HG03558 (cell line): ENCODE results near the gene EFCAB8.
"Not testable (repeated sequence)": the region's sequence is repeated elsewhere in the genome, so short reads cannot be mapped to it uniquely, and the experiment has no call there.

ENCODE experiments used
- ATAC-seq: cut with Tn5 transposase; IDR thresholded peaks from one replicate; pipeline ENCODE4 v1.9.1; 2021; ENCODE audit warnings: moderate number of reproducible peaks; ENCODE audit not compliant: unreplicated experiment; ENCODE audit errors: extremely low read depth

EFCAB8 gene

DNA sequence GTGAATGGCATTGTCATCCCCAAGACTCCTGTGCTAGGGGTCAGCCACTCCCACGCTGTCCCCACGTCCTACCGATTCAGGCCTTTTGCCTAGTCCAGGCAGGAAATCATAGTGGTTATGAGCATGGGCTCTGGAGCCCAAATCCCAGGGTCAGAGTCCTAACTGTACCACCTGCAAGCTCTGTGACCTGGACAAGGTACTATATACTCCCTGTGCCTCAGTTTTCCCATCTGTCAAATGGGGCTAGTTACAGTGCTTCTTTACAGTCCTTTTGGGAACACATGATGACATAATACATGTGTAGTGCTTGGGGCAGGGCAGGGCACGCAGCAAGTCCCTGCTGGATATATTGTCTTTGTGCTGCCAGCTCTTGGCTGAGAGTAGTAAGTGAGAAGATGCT lies 27.2 kb downstream of the EFCAB8 start:
- ATAC-seq, result no peak

DNA sequence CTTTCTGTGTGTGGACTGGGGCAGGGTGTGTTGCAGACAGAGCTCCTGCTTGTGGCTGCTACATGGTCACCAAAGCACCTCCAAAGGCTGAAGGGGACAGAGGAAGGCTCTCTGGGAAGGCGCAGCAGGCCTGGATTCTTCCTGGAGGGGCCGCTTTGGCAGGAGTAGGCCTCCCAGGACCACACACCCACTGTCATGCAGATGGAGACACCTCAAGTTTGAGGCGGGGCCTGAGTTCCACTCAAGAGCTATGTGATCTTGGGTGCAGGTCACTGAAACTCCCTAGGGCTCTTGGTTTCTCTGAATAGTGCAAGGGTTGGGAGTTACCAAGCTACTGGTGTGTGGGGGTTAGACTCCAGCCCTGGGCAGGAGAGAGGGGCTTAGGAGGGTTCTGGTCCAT lies 27.9 kb downstream of the EFCAB8 start:
- ATAC-seq, result no peak

DNA sequence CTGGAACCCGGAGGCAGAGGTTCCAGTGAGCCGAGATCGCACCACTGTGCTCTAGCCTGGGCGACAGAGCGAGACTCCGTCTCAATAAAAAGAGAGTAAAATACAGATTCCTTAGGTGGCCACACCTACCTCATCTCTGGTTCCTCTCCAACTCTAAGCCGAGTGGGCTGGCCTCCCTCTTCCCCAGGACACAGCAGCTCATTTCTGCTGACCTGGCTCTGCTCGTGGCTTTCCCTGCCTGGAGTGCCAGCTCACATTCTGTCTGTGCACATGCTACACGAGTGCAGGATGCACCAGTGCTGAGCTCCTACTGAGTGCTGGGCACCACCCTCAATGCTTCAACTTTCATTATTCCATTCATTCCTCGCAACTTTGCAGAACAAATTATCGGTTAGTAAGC lies 28.8 kb downstream of the EFCAB8 start:
- no peak for ATAC-seq

DNA sequence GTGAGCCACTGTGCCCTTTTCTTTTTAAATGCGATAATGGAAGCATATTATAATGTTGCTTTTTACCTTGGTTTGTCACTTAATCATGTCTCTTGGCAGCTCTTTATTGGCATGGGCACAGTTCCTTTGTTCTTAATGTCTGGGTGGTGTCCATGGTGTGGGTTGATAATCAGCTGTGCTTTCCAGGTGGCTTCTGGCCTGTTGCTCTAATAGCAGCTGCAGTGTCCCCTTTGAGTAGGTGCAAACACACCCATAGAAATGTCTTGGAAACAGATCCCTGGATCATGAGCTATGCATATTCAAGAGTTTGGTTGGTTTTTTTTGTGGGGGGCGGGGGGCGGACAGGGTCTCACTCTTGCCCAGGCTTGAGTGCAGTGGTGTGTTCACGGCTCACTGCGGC lies 29.9 kb downstream of the EFCAB8 start:
- no peak for ATAC-seq

DNA sequence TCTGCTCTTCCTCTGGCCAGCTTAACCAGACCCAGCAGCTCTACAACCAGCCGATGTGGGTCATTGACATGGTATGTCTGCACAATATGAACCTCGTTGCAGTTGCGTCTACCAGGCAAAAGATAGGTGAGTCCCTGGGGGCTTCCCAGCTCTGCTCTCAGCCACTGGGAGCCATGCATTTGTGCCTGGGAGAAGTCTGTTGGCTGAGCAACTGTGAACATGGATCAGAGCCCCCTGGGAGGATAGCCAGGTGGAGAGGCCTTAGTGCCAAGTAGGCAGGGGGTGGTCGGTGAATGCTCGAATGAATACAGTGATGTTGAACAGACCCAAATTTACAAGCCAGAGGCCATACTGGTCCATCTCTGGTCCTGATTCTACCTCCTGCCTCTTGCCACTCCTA lies 30.6 kb downstream of the EFCAB8 start:
- no peak for ATAC-seq

DNA sequence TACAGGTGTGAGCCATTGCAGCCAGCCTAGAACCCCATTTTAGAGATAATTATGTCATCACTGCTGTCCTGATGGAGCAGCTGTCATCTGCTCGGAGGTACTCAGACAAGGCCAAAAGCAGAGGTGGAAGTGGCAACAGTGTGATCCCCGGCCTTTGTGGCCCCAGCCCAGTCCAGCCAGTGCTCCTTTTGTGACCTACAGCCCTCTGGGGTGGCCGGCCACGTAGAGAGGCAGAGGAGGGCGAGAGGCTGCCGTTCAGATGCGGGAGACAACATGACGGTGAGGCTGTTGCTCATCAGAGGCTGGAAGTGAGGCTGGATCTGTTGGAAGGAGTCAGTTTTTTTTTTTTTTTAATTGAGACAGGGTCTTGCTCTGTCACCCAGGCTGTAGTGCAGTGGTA lies 32.8 kb downstream of the EFCAB8 start:
- ATAC-seq, result no peak

DNA sequence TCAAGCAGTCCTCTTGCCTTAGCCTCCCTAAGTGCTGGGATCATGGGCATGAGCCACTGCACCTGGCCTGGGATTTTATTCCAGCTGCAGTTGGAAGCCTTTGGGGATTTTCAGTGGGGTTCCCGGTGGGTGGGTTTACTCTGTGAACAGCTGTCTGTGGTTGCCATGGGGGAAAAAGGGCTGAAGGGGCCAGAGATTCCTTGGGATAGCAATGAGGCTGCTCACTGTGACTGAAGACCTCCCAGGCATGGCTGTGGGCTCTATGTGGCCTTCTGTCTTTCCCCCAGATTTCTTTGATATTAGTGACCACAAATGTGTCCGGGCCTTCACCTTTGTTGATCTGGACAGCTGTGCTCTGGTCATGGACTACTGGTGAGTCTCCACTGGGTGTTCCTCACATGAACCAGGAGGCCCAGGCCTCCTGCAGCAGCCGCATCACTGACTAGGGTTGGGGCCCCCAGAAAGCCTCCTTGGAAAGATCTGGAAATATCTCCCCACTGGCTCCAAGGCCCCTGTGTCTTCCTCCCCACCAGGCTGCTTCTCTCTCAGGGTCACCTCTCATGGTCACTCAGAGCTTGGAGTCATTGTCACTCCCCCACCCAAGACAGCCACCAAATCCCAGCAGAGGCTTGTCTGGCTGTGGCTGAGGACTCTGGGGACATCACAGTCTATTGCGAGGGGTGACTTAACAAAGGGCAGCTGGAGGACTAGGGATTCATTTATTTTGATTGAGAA lies 33.4 kb downstream of the EFCAB8 start:
- ATAC-seq, result no peak

DNA sequence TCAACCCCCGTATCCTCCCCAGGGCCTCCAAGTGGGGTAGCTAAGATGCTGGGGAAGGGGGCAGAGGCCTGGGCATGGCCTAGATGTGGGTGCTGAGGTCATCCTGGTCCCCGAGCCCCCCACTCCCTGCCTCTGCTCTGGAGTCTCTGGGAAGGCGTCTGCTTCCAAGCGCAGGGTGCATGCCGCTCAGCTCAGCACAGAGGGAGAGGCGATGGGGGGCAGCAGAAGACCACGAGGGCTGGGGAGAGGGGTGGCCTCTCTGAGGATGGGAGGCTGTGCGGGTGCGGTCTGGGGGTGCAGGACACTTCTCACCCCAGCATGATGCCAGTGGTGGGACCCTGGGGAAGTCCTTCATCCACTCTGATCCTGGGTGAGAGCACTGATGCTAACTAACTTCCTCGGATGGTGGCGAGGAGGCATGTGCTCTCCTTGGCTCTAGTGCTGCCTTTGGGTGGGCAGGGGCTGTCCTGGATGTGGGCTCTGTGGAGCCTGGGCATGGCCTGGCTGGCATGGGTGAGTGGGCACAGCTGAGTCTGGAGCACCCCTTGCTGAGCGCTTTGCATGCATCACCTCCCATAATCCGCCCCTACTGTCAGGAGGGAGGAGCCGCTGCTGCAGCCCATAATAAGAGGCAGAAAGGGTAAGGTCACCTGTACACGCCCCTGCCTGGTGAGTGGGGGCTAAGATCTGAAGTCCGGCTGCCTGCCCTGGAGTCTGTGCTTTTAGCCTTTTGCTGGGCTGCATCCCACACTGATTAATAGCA lies 34.7 kb downstream of the EFCAB8 start:
- ATAC-seq, result no peak

DNA sequence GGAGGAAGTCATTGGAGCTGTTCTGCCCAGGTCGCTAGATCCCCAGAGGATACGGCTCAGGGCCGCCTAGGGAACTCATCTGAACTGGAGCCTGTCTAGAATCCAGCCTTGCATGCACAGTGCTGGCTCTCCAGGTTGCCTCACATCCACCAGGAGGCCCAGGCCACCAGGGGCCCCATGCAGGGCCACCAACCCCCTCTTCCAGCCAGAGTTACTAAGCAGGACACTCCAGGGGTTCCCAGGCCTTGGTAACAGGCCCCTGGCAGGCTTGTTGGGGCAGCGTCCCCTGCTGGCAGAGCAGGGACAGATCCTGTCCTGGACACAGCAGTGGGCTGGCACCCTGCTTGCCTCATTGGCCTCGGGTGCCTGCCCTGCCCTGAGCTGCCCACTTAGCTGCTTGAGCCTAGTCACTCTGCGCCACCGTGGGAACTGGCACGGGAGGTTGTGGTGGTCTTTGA lies 35.3 kb downstream of the EFCAB8 start:
- no peak for ATAC-seq

DNA sequence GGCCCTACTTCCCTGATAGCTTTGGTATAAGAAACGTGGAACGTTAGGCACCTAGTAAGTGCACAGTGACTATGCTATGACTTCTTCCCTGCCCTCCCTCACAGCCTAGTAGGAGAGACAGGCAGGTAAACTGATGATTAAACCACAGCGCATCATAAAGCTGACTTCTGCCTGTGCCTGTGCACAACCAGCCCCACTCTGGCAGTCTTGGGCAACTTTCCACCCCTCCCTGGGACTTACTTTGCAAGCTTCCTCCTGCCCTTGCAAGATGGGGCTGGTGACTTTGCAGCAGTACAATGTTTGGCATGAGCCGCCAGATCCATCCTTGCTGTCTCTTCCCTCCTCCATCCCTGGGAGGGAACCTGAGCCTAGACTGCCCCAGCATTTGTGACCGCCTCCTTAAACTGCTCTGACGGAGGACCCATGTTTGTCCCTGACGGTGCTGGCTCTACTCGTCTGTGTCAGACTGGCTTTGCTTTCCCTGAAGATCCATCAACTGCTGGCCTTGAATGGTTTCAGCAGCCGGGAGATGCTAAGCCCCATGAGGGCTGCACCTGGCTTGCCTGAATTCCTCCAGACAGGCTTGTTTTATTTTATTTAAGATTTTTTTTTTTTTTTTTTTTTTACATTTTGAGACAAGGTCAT lies 36.1 kb downstream of the EFCAB8 start:
- ATAC-seq, result no peak

DNA sequence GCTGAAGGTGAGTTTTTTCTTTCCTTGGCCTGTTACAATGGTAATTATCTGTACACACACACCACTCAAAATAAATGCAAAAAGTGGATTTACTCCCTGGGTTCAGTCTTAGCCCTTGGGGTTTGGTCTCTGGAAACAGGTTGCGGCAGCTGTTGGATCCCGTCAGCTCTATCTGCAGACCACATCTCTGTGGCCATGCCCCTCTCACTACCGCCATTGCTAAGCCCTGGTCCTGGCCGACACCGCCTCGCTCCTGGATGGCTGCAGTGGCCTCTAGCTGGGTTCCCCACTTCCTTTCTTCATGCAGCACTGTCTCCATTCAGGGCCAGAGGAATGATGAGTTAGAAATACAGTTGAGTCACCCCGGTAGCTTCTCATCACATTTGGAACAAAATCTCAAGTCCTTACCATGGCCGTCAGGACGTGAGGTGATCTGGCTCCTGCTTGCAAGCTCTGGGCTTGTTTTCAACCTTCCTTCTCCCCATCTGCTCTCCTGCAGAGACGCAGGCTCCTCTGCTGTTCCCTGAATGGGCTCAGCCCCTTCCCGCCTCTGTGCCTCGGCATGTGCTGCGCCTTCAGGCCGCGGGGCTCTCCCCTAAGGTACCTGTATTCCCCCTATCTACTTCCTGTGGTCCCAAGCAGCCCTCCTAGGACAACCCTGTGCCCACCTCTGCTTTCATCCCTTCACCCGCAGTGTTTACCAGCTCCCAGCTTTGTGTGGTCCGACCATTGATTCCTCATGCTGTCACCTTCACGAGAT lies 38.0 kb downstream of the EFCAB8 start:
- no peak for ATAC-seq

DNA sequence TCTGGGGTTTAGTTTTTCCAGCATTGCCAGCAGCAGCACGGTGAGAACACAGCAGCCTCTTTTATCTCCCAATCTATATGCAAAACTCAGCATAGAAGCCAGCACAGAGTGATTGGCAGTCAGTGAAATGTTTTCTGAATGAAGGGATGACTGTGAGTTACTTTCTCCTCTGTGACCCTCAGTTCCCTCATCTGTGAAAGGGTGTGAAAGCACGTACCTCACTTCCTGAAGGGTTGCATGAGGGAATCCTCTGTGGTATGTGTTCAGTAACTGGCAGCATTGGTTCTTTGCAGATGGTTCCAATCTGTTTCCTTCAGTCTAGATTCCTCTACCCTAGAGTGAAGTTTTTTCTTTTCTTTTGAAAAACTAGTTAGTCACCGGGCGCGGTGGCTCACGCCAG lies 40.0 kb downstream of the EFCAB8 start:
- no peak for ATAC-seq

DNA sequence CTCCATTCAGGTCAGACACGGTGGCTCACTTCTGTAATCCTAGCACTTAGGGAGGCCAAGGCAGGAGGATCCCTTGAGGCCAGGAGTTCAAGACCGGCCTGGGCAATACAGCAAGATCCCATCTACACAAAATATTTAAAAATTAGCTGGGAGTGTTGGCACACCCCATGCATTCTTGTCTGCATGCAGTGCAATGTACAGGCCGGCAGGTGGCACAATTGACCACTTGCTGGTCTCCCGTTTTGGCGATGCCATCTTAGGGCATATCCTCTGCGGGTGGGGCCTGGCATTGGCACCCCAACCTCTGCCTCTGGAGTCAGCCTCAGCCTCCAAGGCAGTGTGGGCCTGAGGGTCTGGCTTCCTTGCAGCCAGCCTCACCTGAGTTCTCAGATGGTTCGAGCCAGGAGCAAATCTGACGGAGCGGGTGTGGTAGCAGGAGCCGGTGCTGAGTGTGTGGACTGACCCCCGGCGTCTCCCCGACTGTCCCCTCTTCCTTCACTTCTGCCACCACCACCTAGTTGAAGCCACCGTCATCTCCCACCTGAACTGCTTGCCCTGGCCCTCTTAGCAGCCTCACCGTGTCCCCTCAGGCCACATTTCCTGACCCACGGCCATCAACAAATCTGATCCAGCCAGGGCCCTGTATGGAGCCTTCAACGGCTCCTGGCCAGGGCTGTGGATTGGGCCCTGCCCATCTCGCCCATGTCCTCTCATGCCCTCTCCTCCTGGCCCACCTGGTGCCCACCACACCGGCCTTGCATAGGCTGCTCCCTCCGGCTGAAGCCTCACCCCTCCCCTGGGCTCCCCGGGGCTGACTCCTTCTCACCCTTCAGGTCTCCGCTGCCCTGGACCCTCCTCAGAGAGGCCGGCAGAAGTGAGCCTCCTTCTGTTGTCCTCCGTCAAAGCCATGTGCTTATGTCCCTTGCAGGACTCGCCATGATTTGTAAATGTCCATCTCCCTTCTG lies 44.0 kb downstream of the EFCAB8 start:
- no peak for ATAC-seq

DNA sequence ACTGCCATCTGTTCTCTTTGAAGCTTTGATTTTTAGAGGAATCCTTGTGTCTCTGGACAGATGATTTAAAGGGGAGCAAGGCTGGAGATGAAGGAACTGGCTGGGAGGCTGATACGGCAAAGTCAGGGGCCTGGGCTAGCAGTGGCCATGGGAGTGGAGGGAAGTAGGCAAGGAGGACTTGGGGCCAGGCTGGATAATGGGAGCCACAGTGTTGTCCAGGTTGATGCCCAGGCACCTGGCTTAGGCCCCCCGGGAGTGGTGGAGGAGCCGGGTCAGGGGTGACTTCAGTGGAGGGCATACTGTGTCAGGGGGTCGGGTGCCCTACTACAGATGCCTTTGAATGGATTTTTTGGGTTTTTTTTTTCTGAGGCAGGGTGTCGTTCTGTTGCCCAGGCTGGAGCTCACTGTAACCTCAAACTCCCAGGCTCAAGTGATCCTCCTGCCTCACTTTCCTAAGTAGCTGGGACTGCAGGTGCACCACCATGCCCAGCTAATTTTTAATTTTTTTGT lies 45.0 kb downstream of the EFCAB8 start:
- no peak for ATAC-seq

DNA sequence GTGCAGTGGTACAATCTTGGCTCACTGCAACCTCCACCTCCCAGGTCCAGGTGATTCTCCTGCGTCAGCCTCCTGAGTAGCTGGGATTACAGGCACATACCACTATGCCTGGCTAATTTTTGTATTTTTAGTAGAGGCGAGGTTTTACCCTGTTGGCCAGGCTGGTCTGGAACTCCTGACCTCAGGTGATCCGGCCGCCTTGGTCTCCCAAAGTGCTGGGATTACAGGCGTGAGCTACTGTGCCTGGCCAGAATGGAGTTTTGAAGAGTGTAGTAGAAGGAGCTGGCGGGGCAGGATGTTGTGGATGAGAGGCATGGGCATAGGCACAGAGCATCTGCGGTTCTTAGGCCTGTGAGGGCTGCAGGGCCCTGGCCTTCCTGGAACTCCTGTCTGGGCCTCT lies 46.0 kb downstream of the EFCAB8 start:
- ATAC-seq, result not testable (repeated sequence)

DNA sequence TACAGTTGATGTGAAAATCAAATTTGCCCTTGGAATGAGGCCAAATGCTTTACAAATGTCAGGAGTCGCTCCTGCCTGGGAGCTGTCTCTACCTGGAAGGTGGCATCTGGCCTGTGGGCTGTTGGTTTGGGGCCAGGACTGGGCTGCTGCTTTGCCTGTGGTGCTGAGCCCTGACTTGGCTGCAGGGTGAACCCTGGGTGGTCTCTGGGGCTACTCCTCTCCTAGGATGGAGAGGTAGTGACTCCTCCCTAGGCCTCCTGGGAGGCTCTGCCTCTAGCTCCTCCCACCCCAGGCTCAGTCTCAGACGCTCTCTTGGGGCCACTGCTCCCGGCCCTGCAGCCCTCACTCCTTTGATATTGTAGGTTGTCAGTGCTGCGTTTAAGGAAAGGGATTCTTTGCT lies 47.5 kb downstream of the EFCAB8 start:
- ATAC-seq, result no peak

DNA sequence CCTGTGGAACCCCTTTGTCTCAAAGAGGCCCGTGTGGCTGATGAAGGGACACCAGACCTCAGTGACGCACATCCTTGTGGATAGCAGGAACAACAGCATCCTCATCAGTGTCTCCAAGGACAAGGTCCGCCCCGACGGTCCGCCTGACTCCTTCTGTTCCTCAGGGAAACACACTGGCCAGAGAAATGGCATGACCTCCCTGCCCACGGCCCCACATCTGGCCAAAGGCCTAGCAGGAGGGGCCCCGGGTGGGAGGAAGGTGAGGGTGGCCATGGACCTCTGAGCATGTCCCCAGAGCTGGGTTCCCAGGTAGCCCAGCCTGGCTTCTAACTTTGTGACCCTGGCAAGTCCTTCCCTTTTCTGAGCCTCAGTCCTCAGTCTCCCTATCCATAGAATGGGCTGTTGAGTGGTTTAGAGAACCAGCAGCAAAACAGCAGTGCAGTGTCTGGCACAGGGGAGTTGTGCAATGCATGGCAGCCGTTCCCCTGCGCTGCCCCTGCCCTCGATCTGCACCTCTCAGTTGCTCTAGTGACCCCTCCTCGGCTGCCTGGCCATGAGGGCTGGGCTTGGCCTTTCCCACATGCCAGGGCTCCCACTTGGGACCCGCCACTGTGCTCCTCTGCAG lies 48.3 kb downstream of the EFCAB8 start:
- no peak for ATAC-seq

DNA sequence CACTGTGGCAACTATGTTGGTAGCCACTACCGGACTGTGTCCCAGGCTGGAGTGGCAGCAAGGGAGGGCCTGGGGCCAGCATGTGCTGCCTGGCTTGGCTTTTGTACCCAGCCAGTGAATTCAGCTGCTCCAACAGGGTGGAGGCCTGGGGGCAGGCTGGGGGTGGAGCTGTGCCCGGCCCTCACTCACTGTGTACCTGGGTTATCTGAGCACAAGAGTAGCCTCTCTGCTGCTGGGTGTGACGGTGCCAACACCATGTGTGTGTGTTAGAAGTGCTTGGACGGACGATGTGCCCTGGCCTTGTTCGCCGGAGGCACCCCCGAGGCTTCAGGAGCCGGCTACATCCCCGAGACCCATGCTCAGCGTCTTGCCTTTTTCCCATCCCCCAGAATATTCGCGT lies 49.2 kb downstream of the EFCAB8 start:
- no peak for ATAC-seq
